NCI-H748 treated with DMSO at 0.1 percent for 48 hours (cell line): Measurements from ENCODE around the gene POLR3B.
"Not testable (repeated sequence)": the region's sequence is repeated elsewhere in the genome, so short reads cannot be mapped to it uniquely, and the experiment has no call there.

Experiments used
- DNase-seq: peaks from one replicate; lab custom pipeline; 2025; lab: John Stamatoyannopoulos, UW

Gene POLR3B

GRCh38 chr12:106342397-106343213 is 14.9 kb upstream of the POLR3B start:
- DNase-seq = no peak

- no peak for DNase-seq
Observed at GRCh38 chr12:106343214-106343528, 14.4 kb upstream of the POLR3B start.

GRCh38 chr12:106344131-106344530 is 13.4 kb upstream of the POLR3B start:
- no peak for DNase-seq

- peak; percentile 44 for DNase-seq
Observed at GRCh38 chr12:106345746-106346145, 11.8 kb upstream of the POLR3B start.

- DNase-seq = no peak
Observed at GRCh38 chr12:106348411-106348810, 9.1 kb upstream of the POLR3B start.

- no peak for DNase-seq
Observed at GRCh38 chr12:106353175-106353574, 4.4 kb upstream of the POLR3B start.

- no peak for DNase-seq
Observed at GRCh38 chr12:106358396-106359241, 1.1 kb downstream of the POLR3B start.

- no peak for DNase-seq
Observed at GRCh38 chr12:106359646-106360399, 2.3 kb downstream of the POLR3B start.

- no peak for DNase-seq
Observed at GRCh38 chr12:106360400-106360994, 2.9 kb downstream of the POLR3B start.

- no peak for DNase-seq
Observed at GRCh38 chr12:106362971-106363370, 5.4 kb downstream of the POLR3B start.

GRCh38 chr12:106364261-106364660 is 6.7 kb downstream of the POLR3B start:
- no peak for DNase-seq

- no peak for DNase-seq
Observed at GRCh38 chr12:106369624-106370346, 12.2 kb downstream of the POLR3B start.

- no peak for DNase-seq
Observed at GRCh38 chr12:106378788-106379187, 21.2 kb downstream of the POLR3B start.

GRCh38 chr12:106380954-106381353 is 23.4 kb downstream of the POLR3B start:
- DNase-seq = no peak

- DNase-seq = not testable (repeated sequence)
Observed at GRCh38 chr12:106381866-106382265, 24.3 kb downstream of the POLR3B start.

- DNase-seq = no peak
Observed at GRCh38 chr12:106386813-106387535, 29.4 kb downstream of the POLR3B start.

GRCh38 chr12:106387848-106388377 is 30.4 kb downstream of the POLR3B start:
- no peak for DNase-seq

- DNase-seq = no peak
Observed at GRCh38 chr12:106389151-106389550, 31.6 kb downstream of the POLR3B start.

GRCh38 chr12:106392759-106393158 is 35.2 kb downstream of the POLR3B start:
- DNase-seq = no peak

- DNase-seq = no peak
Observed at GRCh38 chr12:106409878-106410277, 52.3 kb downstream of the POLR3B start.
